DOHH2 (cell line): ENCODE measurements around the gene SKAP1.

Experiments used
- H3F3A ChIP-seq: fragments of 200-600 bp; sonication (generic), shearing (Covaris generic); 2 replicates; pipeline ENCODE4 v1.6.0; 2016; ENCODE audit warnings: antibody characterized with exemption, mild to moderate bottlenecking; ENCODE audit not compliant: control insufficient read depth, insufficient read depth
- H3K27ac ChIP-seq: fragments of 200-600 bp; sonication (generic); 2 replicates; pipeline ENCODE4 v1.5.1; 2014; ENCODE audit warnings: low read depth, mild to moderate bottlenecking, low read length, moderate library complexity
- H3K27me3 ChIP-seq: fragments of 200-600 bp; sonication (generic); 2 replicates; pipeline ENCODE4 v1.6.1; 2014; ENCODE audit warnings: mild to moderate bottlenecking, low read length, mixed read lengths; ENCODE audit not compliant: control insufficient read depth
- H3K36me3 ChIP-seq: fragments of 200-600 bp; sonication (generic); 2 replicates; pipeline ENCODE4 v1.6.1; 2014; ENCODE audit warnings: mild to moderate bottlenecking, low read length, moderate library complexity, mixed read lengths; ENCODE audit not compliant: control insufficient read depth
- H3K4me1 ChIP-seq: fragments of 200-600 bp; sonication (generic); 2 replicates; pipeline ENCODE4 v1.6.1; 2014; ENCODE audit warnings: mild to moderate bottlenecking, low read length, mixed read lengths; ENCODE audit not compliant: control insufficient read depth
- H3K4me2 ChIP-seq: fragments of 200-600 bp; sonication (generic); 2 replicates; pipeline ENCODE4 v1.6.0; 2014; ENCODE audit warnings: mild to moderate bottlenecking, low read length, moderate library complexity
- H3K4me3 ChIP-seq: fragments of 200-600 bp; sonication (generic); 2 replicates; pipeline ENCODE4 v1.5.1; 2014; ENCODE audit warnings: mild to moderate bottlenecking, low read length, mixed read lengths
- H3K79me2 ChIP-seq: fragments of 200-600 bp; sonication (generic); 2 replicates; pipeline ENCODE4 v1.6.1; 2014; ENCODE audit warnings: mild to moderate bottlenecking, low read length, mixed read lengths; ENCODE audit not compliant: control insufficient read depth
- H3K9me2 ChIP-seq: fragments of 200-600 bp; sonication (generic); replicated peaks from 2 replicates; pipeline ENCODE4 v1.6.1; 2014; ENCODE audit warnings: mild to moderate bottlenecking, low read length, mixed read lengths; ENCODE audit not compliant: control insufficient read depth
- H3K9me3 ChIP-seq: fragments of 200-600 bp; sonication (generic); 2 replicates; pipeline ENCODE4 v1.6.1; 2014; ENCODE audit warnings: antibody characterized with exemption, low read length, mixed read lengths; ENCODE audit not compliant: control insufficient read depth, insufficient read depth
- H4K20me1 ChIP-seq: fragments of 200-600 bp; sonication (generic); 2 replicates; pipeline ENCODE4 v1.6.0; 2014; ENCODE audit warnings: low read depth, mild to moderate bottlenecking, antibody characterized with exemption, low read length, moderate library complexity; ENCODE audit not compliant: control insufficient read depth, insufficient read depth
- CTCF ChIP-seq: fragments of 200-600 bp; sonication (generic); IDR thresholded peaks from one replicate; pipeline ENCODE4 v1.5.1; 2014; ENCODE audit warnings: antibody characterized with exemption, mild to moderate bottlenecking, low read depth, low read length; ENCODE audit not compliant: poor library complexity, severe bottlenecking
- EZH2phosphoT487 ChIP-seq: fragments of 200-600 bp; sonication (generic); IDR thresholded peaks from 2 replicates; pipeline ENCODE4 v1.6.1; 2017; ENCODE audit warnings: borderline replicate concordance, mild to moderate bottlenecking, antibody characterized with exemption, low read length, moderate library complexity, mixed read lengths

Gene SKAP1

GRCh38 chr17:48282303-48282702 is 147.7 kb downstream of the SKAP1 start:
- H4K20me1 ChIP-seq, result no peaks in the 10 kb centered on the region
- H3K4me3 ChIP-seq, result no peak overlapping the region
- H3K9me3 ChIP-seq, result no peaks in the 10 kb centered on the region
- H3K27ac ChIP-seq, result no peak overlapping the region
- H3K27me3 ChIP-seq, result peaks cover 15% of the 10 kb centered on the region
- no peaks in the 10 kb centered on the region for H3K4me1 ChIP-seq
- no peaks in the 10 kb centered on the region for H3F3A ChIP-seq
- H3K36me3 ChIP-seq, result no peaks in the 10 kb centered on the region
- TF ChIP-seq CTCF (no peak), EZH2phosphoT487 (no peak)
- H3K9me2 ChIP-seq, result no peaks in the 10 kb centered on the region
- no peaks in the 10 kb centered on the region for H3K79me2 ChIP-seq
- no peak overlapping the region for H3K4me2 ChIP-seq

- no peaks in the 10 kb centered on the region for H3K79me2 ChIP-seq
- H3K4me3 ChIP-seq, result no peak overlapping the region
- no peak overlapping the region for H3K27ac ChIP-seq
- H3K9me2 ChIP-seq, result no peaks in the 10 kb centered on the region
- no peaks in the 10 kb centered on the region for H3K9me3 ChIP-seq
- peaks cover 37% of the 10 kb centered on the region for H3K27me3 ChIP-seq
- H3K4me2 ChIP-seq, result no peak overlapping the region
- H3K36me3 ChIP-seq, result no peaks in the 10 kb centered on the region
- no peaks in the 10 kb centered on the region for H4K20me1 ChIP-seq
- H3F3A ChIP-seq, result no peaks in the 10 kb centered on the region
- no peak for TF ChIP-seq EZH2phosphoT487
- no peak for TF ChIP-seq CTCF
- no peaks in the 10 kb centered on the region for H3K4me1 ChIP-seq
These were observed 151.1 kb downstream of the SKAP1 start for GRCh38 chr17:48278760-48279491.

- H3K27me3 ChIP-seq, result peaks cover 32% of the 10 kb centered on the region
- no peaks in the 10 kb centered on the region for H3K9me3 ChIP-seq
- H3K36me3 ChIP-seq, result no peaks in the 10 kb centered on the region
- H3K4me1 ChIP-seq, result no peaks in the 10 kb centered on the region
- H3F3A ChIP-seq, result no peaks in the 10 kb centered on the region
- H3K79me2 ChIP-seq, result no peaks in the 10 kb centered on the region
- no peak for TF ChIP-seq EZH2phosphoT487
- no peak for TF ChIP-seq CTCF
- no peaks in the 10 kb centered on the region for H4K20me1 ChIP-seq
- no peaks in the 10 kb centered on the region for H3K9me2 ChIP-seq
- H3K4me2 ChIP-seq, result no peak overlapping the region
- H3K27ac ChIP-seq, result no peak overlapping the region
- no peak overlapping the region for H3K4me3 ChIP-seq
These were observed 153.2 kb downstream of the SKAP1 start for GRCh38 chr17:48276776-48277175.
